ENCODE results near the gene CTSL.

- TF ChIP-seq CTCF (IDR thresholded peaks at IDR 0.05), result no peak
- no peak for TF ChIP-seq POLR2A (IDR thresholded peaks at IDR 0.05)
These were observed 3.3 kb downstream of the CTSL start for GRCh38 chr9:87729246-87729645.
